Mesenchymal stem cell (in vitro differentiated cells and primary cell): ENCODE results near the gene STK32B. TPM values are rescaled to one million over a fixed set of nuclear protein-coding genes. Genes with fewer than 3 reads are reported as not detected.

Experiments
- DNase-seq: peaks from one replicate; pipeline ENCODE4 v3.0.0-alpha.2; 2013
- H2AFZ ChIP-seq: one replicate; pipeline ENCODE4 v1.6.1; 2013; ENCODE audit warnings: low read depth, mild to moderate bottlenecking, control low read depth, inconsistent platforms, low read length, moderate library complexity
- H2AK5ac ChIP-seq: 2 replicates; pipeline ENCODE4 v1.6.1; 2013; ENCODE audit warnings: low read length, moderate library complexity, mild to moderate bottlenecking, inconsistent platforms; ENCODE audit not compliant: severe bottlenecking
- H2BK120ac ChIP-seq: one replicate; pipeline ENCODE4 v1.6.1; 2013; ENCODE audit warnings: low read depth, mild to moderate bottlenecking, inconsistent platforms, low read length, moderate library complexity
- H2BK12ac ChIP-seq, 2 experiments: one replicate each; pipeline ENCODE4 v1.6.1; 2013; ENCODE audit warnings: inconsistent platforms in 2 of 2, low read length in 2 of 2, mild to moderate bottlenecking in 2 of 2, moderate library complexity in 2 of 2, control low read depth in 1 of 2
- H2BK15ac ChIP-seq: one replicate; pipeline ENCODE4 v1.6.1; 2013; ENCODE audit warnings: mild to moderate bottlenecking, low read depth, inconsistent platforms; ENCODE audit not compliant: poor library complexity, severe bottlenecking
- H2BK5ac ChIP-seq: 2 replicates; pipeline ENCODE4 v1.6.1; 2013; ENCODE audit warnings: low read depth, mild to moderate bottlenecking, low read length, control low read depth, inconsistent platforms; ENCODE audit not compliant: poor library complexity, severe bottlenecking
- H3K14ac ChIP-seq, 2 experiments: one replicate each; pipeline ENCODE4 v1.6.1; 2013; ENCODE audit warnings: inconsistent platforms in 2 of 2, low read length in 2 of 2, control low read depth in 1 of 2, mild to moderate bottlenecking in 1 of 2, moderate library complexity in 1 of 2
- H3K18ac ChIP-seq, 2 experiments: one replicate each; pipeline ENCODE4 v1.6.1; 2013; ENCODE audit warnings: inconsistent platforms in 2 of 2, low read length in 2 of 2, control low read depth in 1 of 2, low read depth in 1 of 2, mild to moderate bottlenecking in 1 of 2
- H3K23ac ChIP-seq, 2 experiments: one replicate each; pipeline ENCODE4 v1.6.1; 2013; ENCODE audit warnings: inconsistent platforms in 2 of 2, low read length in 2 of 2, mild to moderate bottlenecking in 2 of 2, moderate library complexity in 2 of 2, control low read depth in 1 of 2
- H3K27ac ChIP-seq: 2 replicates; pipeline ENCODE4 v1.5.1; 2013; ENCODE audit warnings: mild to moderate bottlenecking, moderate library complexity, low read length, control low read depth, inconsistent platforms; ENCODE audit not compliant: poor library complexity, severe bottlenecking
- H3K27me3 ChIP-seq, 2 experiments: 2 replicates each; pipeline versions ENCODE4 v1.6.1 to v1.7.0; 2013; ENCODE audit warnings: low read length in 2 of 2, mild to moderate bottlenecking in 2 of 2, moderate library complexity in 2 of 2, control low read depth in 1 of 2, inconsistent platforms in 1 of 2; ENCODE audit not compliant: control insufficient read depth in 1 of 2, insufficient read depth in 1 of 2
- H3K36me3 ChIP-seq, 2 experiments: 2 replicates each; pipeline versions ENCODE4 v1.6.1 to v1.7.0; 2013; ENCODE audit warnings: low read length in 2 of 2, control low read depth in 1 of 2, inconsistent platforms in 1 of 2, low read depth in 1 of 2, mild to moderate bottlenecking in 1 of 2; ENCODE audit not compliant: insufficient read depth in 2 of 2, control insufficient read depth in 1 of 2
- H3K4ac ChIP-seq, 2 experiments: one replicate each; pipeline ENCODE4 v1.6.1; 2013; ENCODE audit warnings: inconsistent platforms in 2 of 2, low read length in 2 of 2, mild to moderate bottlenecking in 2 of 2, moderate library complexity in 2 of 2, control low read depth in 1 of 2, low read depth in 1 of 2
- H3K4me1 ChIP-seq: 2 replicates; pipeline ENCODE4 v1.6.1; 2013; ENCODE audit warnings: low read depth, low read length, control low read depth; ENCODE audit not compliant: control insufficient read depth, insufficient read depth
- H3K4me2 ChIP-seq: 2 replicates; pipeline ENCODE4 v1.6.1; 2013; ENCODE audit warnings: low read length, mild to moderate bottlenecking, inconsistent platforms; ENCODE audit not compliant: poor library complexity, severe bottlenecking
- H3K4me3 ChIP-seq, 2 experiments: 2 replicates each; pipeline versions ENCODE4 v1.5.1 to v1.7.0; 2013; ENCODE audit warnings: low read length in 2 of 2, mild to moderate bottlenecking in 2 of 2, control low read depth in 1 of 2, low read depth in 1 of 2; ENCODE audit not compliant: insufficient read depth in 1 of 2
- H3K79me1 ChIP-seq: replicated peaks from 2 replicates; pipeline ENCODE4 v1.6.1; 2013; ENCODE audit warnings: mild to moderate bottlenecking, control low read depth, low read length, inconsistent platforms; ENCODE audit not compliant: poor library complexity, severe bottlenecking
- H3K9ac ChIP-seq: 2 replicates; pipeline ENCODE4 v1.7.0; 2013; ENCODE audit warnings: mild to moderate bottlenecking, low read length, moderate library complexity
- H3K9me3 ChIP-seq: 2 replicates; pipeline ENCODE4 v1.7.0; 2013; ENCODE audit warnings: mild to moderate bottlenecking, low read length; ENCODE audit not compliant: control insufficient read depth
- H4K8ac ChIP-seq: one replicate; pipeline ENCODE4 v1.6.1; 2013; ENCODE audit warnings: inconsistent platforms, mild to moderate bottlenecking, low read length, moderate library complexity
- H4K91ac ChIP-seq: one replicate; pipeline ENCODE4 v1.6.1; 2013; ENCODE audit warnings: mild to moderate bottlenecking, low read length, inconsistent platforms
- WGBS: methylation state at CpG from one replicate; pipeline ENCODE4 v1.1.7; 2013; ENCODE audit warnings: mixed read lengths; 5-methylcytosine and 5-hydroxymethylcytosine counted together
- small RNA-seq: library from polyadenylated mRNA; stranded (forward); fragments of <200 nt; extraction: miRNeasy Mini kit (QIAGEN cat#:217004); gene quantifications from one replicate; pipeline ENCODE3, GENCODE V24; 2013; ENCODE audit warnings: low read depth

Gene STK32B

DNA sequence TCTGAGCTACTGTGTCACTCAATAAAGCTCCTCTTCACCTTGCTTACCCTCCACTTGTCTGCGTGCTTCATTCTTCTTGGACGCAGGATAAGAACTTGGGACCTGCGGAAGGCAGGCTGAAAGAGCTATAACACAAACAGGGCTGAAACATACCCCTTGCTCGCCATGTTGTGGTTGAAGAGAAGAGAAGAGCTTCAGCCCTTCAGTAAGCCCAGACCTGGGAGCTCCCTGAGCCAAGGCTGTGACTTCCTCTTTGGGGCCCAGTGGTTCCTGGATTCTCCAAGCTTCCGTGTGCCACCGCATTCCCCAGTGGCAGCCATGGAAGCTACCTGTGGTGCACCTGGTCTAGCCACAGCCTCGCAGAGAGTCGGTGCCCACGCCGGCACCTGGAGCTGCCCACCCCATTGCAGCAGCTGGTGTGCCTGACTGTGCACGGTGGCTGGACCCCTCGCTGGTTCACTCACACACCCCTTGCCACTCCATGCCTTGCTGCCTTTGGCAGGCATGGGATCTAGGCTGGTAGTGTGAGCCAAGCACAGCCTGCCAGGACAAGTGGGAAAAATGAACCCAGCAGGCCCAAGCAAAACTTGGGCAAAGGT, 496.5 kb downstream of the STK32B start:
- no peak overlapping the region for H2BK15ac ChIP-seq
- no peaks in the 10 kb centered on the region for H3K4me1 ChIP-seq
- H2BK120ac ChIP-seq: no peak overlapping the region
- H3K4me3 ChIP-seq: peak overlapping the region in 1 of 2 experiments; percentile 14
- H2AK5ac ChIP-seq: no peak overlapping the region
- H3K14ac ChIP-seq: no peak overlapping the region
- H3K79me1 ChIP-seq: no peaks in the 10 kb centered on the region
- H3K27me3 ChIP-seq: no peaks in the 10 kb centered on the region
- H3K18ac ChIP-seq: no peak overlapping the region
- H3K4me2 ChIP-seq: no peak overlapping the region
- H2AFZ ChIP-seq: no peak overlapping the region
- H3K4ac ChIP-seq: no peak overlapping the region
- no peak for DNase-seq
- H3K36me3 ChIP-seq: peaks cover 23 to 51% of the 10 kb centered on the region in 2 experiments
- no peak overlapping the region for H3K27ac ChIP-seq
- no peak overlapping the region for H4K91ac ChIP-seq
- H3K9me3 ChIP-seq: peaks cover 3% of the 10 kb centered on the region
- no peak overlapping the region for H2BK12ac ChIP-seq
- WGBS: 96% methylated on average over 12 of the region's 12 CpGs
- no peak overlapping the region for H3K23ac ChIP-seq
- H3K9ac ChIP-seq: no peak overlapping the region
- no peak overlapping the region for H4K8ac ChIP-seq
- no peak overlapping the region for H2BK5ac ChIP-seq

Small RNAs within 50 kb of the gene (small RNA-seq; reads per million reads assigned to genes)
- not detected for gene RF00019
